ENCODE results near the gene CCNB1IP1. TPM values are rescaled to one million over a fixed set of nuclear protein-coding genes. Genes with fewer than 3 reads are reported as not detected.

CCNB1IP1 gene
- total RNA-seq, 1 experiment from 2014 or later: 51.8 TPM

DNA sequence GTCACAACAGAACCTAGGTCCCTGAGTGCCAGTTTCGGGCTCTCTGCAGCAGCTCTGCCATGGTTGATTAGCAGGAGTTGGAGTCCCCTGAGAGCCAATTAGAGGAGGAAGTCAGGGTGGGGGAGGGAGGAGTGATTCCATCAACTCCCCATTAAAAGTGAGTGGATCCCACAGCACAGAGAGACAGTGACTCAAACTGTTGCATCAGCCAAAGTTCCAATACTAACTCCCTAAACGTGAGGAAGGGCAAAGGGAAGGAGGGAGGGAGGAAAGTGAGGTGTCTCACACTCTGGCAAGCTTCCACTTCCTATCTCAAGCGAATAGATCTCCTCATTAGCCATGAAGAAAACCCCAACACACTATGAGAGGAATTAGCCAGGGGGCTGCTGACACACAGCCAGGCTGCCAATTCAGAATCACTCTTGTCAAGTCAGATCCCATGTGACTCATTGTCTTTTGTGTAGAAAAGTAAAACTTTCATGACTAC is 70.4 kb downstream of the CCNB1IP1 start:
- Histone ChIP-seq H3K27ac (no peak overlapping the region), H3K9me3 (replicated peaks) (no peaks in the 10 kb centered on the region)

More for the DNA sequence above, 70.4 kb downstream of the CCNB1IP1 start:
- DNase-seq (ENCODE audit: low read depth in 1 of 2, low spot score in 2 of 2): no peak
- H3K36me3 ChIP-seq: no peaks in the 10 kb centered on the region
- no peaks in the 10 kb centered on the region for H3K4me1 ChIP-seq (replicated peaks)
- no peaks in the 10 kb centered on the region for H3K27me3 ChIP-seq (replicated peaks)
- H3K4me3 ChIP-seq: no peak overlapping the region

Other genes starting within 250 kb of the CCNB1IP1 start
- gene OR4K17, start 222.5 kb downstream of the CCNB1IP1 start, total RNA-seq (2014; rRNA removed; shearing (Covaris generic)): not detected in 2 replicates
- gene OR4N5, start 194.5 kb downstream of the CCNB1IP1 start, total RNA-seq (2014; rRNA removed; shearing (Covaris generic)): not detected in 2 replicates
- not detected in 2 replicates for gene OR11G2, start 142.4 kb downstream of the CCNB1IP1 start, total RNA-seq (2014; rRNA removed; shearing (Covaris generic))
- not detected in 2 replicates for gene OR11H6, start 109.6 kb downstream of the CCNB1IP1 start, total RNA-seq (2014; rRNA removed; shearing (Covaris generic))
- not detected in 2 replicates for gene OR11H7, start 104.3 kb downstream of the CCNB1IP1 start, total RNA-seq (2014; rRNA removed; shearing (Covaris generic))
- gene OR11H4, start 94.0 kb downstream of the CCNB1IP1 start, total RNA-seq (2014; rRNA removed; shearing (Covaris generic)): not detected in 2 replicates
- 9.9 and 20.7 TPM in 2 replicates for gene TTC5, start 27.3 kb downstream of the CCNB1IP1 start, total RNA-seq (2014; rRNA removed; shearing (Covaris generic))
- gene PARP2, start 10.4 kb upstream of the CCNB1IP1 start, total RNA-seq (2014; rRNA removed; shearing (Covaris generic)): 16.2 and 34.2 TPM in 2 replicates
- gene TEP1, start 80.2 kb upstream of the CCNB1IP1 start, total RNA-seq (2014; rRNA removed; shearing (Covaris generic)): 7.9 and 12.1 TPM in 2 replicates
- not detected in 2 replicates for gene KLHL33, start 102.9 kb upstream of the CCNB1IP1 start, total RNA-seq (2014; rRNA removed; shearing (Covaris generic))
- gene OSGEP, start 121.5 kb upstream of the CCNB1IP1 start, total RNA-seq (2014; rRNA removed; shearing (Covaris generic)): 27.3 and 64.2 TPM in 2 replicates
- 43.8 and 60.4 TPM in 2 replicates for gene APEX1, start 121.9 kb upstream of the CCNB1IP1 start, total RNA-seq (2014; rRNA removed; shearing (Covaris generic))
- 18.9 and 20.5 TPM in 2 replicates for gene PIP4P1, start 128.2 kb upstream of the CCNB1IP1 start, total RNA-seq (2014; rRNA removed; shearing (Covaris generic))
- 27.3 and 34.8 TPM in 2 replicates for gene PNP, start 136.1 kb upstream of the CCNB1IP1 start, total RNA-seq (2014; rRNA removed; shearing (Covaris generic))
- gene RNASE10, start 172.3 kb upstream of the CCNB1IP1 start, total RNA-seq (2014; rRNA removed; shearing (Covaris generic)): not detected in 2 replicates
- not detected in 2 replicates for gene RNASE9, start 227.8 kb upstream of the CCNB1IP1 start, total RNA-seq (2014; rRNA removed; shearing (Covaris generic))